Liver (tissue), 9 donors: ENCODE results near the gene TMA7B. TPM values are rescaled to one million over a fixed set of nuclear protein-coding genes. Genes with fewer than 3 reads are reported as not detected.

ENCODE experiments used
- DNase-seq: peaks from one replicate; pipeline ENCODE4 v3.0.0-alpha.2; 2017; ENCODE audit warnings: low spot score
- H3K27ac ChIP-seq, 2 donors: one replicate each; pipeline ENCODE4 v1.7.0; 2013; ENCODE audit warnings: inconsistent platforms in 2 of 2, low read length in 2 of 2, control low read depth in 1 of 2, low read depth in 1 of 2, mild to moderate bottlenecking in 1 of 2
- H3K27me3 ChIP-seq, 4 donors: one replicate each; pipeline versions ENCODE4 v1.6.1 to v1.7.0; 2013; ENCODE audit warnings: low read length in 3 of 4, inconsistent platforms in 1 of 4, mild to moderate bottlenecking in 1 of 4, moderate library complexity in 1 of 4; ENCODE audit not compliant: control insufficient read depth in 4 of 4, insufficient read depth in 4 of 4
- H3K36me3 ChIP-seq, 4 donors: one replicate each; pipeline versions ENCODE4 v1.6.1 to v1.7.0; 2013; ENCODE audit warnings: low read length in 3 of 4, mild to moderate bottlenecking in 3 of 4, low read depth in 1 of 4, moderate library complexity in 1 of 4; ENCODE audit not compliant: control insufficient read depth in 4 of 4, insufficient read depth in 3 of 4
- H3K4me1 ChIP-seq, 4 donors: one replicate each; pipeline versions ENCODE4 v1.6.1 to v1.7.0; 2013; ENCODE audit warnings: low read length in 3 of 4, mild to moderate bottlenecking in 3 of 4, moderate library complexity in 1 of 4; ENCODE audit not compliant: control insufficient read depth in 4 of 4, insufficient read depth in 4 of 4
- H3K4me3 ChIP-seq, 3 donors: one replicate each; pipeline versions ENCODE4 v1.6.1 to v1.7.0; 2013; ENCODE audit warnings: low read length in 3 of 3, control low read depth in 1 of 3, low read depth in 1 of 3, mild to moderate bottlenecking in 1 of 3
- H3K9ac ChIP-seq, 2 donors: one replicate each; pipeline ENCODE4 v1.7.0; 2013; ENCODE audit warnings: low read length in 2 of 2, mild to moderate bottlenecking in 2 of 2, moderate library complexity in 2 of 2, control low read depth in 1 of 2, low read depth in 1 of 2
- H3K9me3 ChIP-seq, 4 donors: one replicate each; pipeline versions ENCODE4 v1.6.1 to v1.7.0; 2013; ENCODE audit warnings: low read length in 3 of 4; ENCODE audit not compliant: control insufficient read depth in 4 of 4
- EGR1 ChIP-seq, 2 donors: IDR thresholded peaks; 2 replicates each; pipeline ENCODE4 v1.6.1; 2016 to 2018; ENCODE audit warnings: antibody characterized with exemption in 2 of 2, low read depth in 2 of 2
- FOXA1 ChIP-seq: IDR thresholded peaks from 2 replicates; pipeline ENCODE4 v1.6.1; 2016; ENCODE audit warnings: antibody characterized with exemption
- FOXA2 ChIP-seq: IDR thresholded peaks from 2 replicates; pipeline ENCODE4 v1.6.1; 2016; ENCODE audit warnings: antibody characterized with exemption
- GABPA ChIP-seq, 2 donors: IDR thresholded peaks in 1 of 2; conservative IDR thresholded peaks in 1 of 2; 2 replicates each; pipeline ENCODE4 v1.6.1; 2016; ENCODE audit warnings: antibody characterized with exemption in 2 of 2, mild to moderate bottlenecking in 1 of 2, moderate library complexity in 1 of 2
- HNF4A ChIP-seq, 2 donors: conservative IDR thresholded peaks; 2 replicates each; pipeline ENCODE4 v1.6.1; 2016; ENCODE audit warnings: antibody characterized with exemption in 2 of 2, mild to moderate bottlenecking in 2 of 2
- JUND ChIP-seq, 2 donors: IDR thresholded peaks; 2 replicates each; pipeline ENCODE4 v1.6.1; 2016; ENCODE audit warnings: antibody characterized with exemption in 2 of 2
- NR2F2 ChIP-seq: IDR thresholded peaks from 2 replicates; pipeline ENCODE4 v1.6.1; 2016; ENCODE audit warnings: antibody characterized with exemption
- RAD21 ChIP-seq, 2 donors: IDR thresholded peaks; 2 replicates each; pipeline ENCODE4 v1.6.1; 2016; ENCODE audit warnings: antibody characterized with exemption in 2 of 2, mild to moderate bottlenecking in 2 of 2
- RXRA ChIP-seq, 2 donors: IDR thresholded peaks; 2 replicates each; pipeline ENCODE4 v1.6.1; 2017 to 2018; ENCODE audit warnings: antibody characterized with exemption in 2 of 2, mild to moderate bottlenecking in 1 of 2
- SP1 ChIP-seq: IDR thresholded peaks from 2 replicates; pipeline ENCODE4 v1.6.1; 2018; ENCODE audit warnings: antibody characterized with exemption, mild to moderate bottlenecking
- TAF1 ChIP-seq: conservative IDR thresholded peaks from 2 replicates; pipeline ENCODE4 v1.6.1; 2016; ENCODE audit warnings: antibody characterized with exemption, mild to moderate bottlenecking
- YY1 ChIP-seq: IDR thresholded peaks from 2 replicates; pipeline ENCODE4 v1.6.1; 2016; ENCODE audit warnings: antibody characterized with exemption, mild to moderate bottlenecking
- WGBS: extraction: QIAGEN DNeasy Blood & Tissue Kit; methylation state at CpG from one replicate; pipeline ENCODE4 v1.1.7; 2013; 5-methylcytosine and 5-hydroxymethylcytosine counted together
- polyA plus RNA-seq, 2 donors: library from polyadenylated mRNA; stranded (reverse) in 1 of 2; unstranded in 1 of 2; fragments of 200-250 nt in 1 of 2; fragments of >200 nt in 1 of 2; fragmentation: Nextera tagmentation in 1 of 2; extraction: Ambion mirVana in 1 of 2; gene quantifications; one replicate each; pipeline versions ENCODE4 v1.2.1 to v1.2.3, GENCODE V29; 2013 to 2015
- total RNA-seq, 2 donors: library from RNA; depleted of rRNA; stranded (reverse); fragments of >200 nt; gene quantifications; one replicate each; pipeline ENCODE4 v1.2.3, GENCODE V29; 2014
- TF ChIP-seq, protein P1 (sequence below): IDR thresholded peaks from 2 replicates; pipeline ENCODE4 v1.6.1; 2016; ENCODE audit warnings: antibody characterized with exemption
- TF ChIP-seq, protein P2 (sequence below): fragments of 150-350 bp; IDR thresholded peaks from 2 replicates; pipeline ENCODE4 v1.5.1; 2017; ENCODE audit warnings: improper control_type of control experiment, low read depth, low read length; ENCODE audit not compliant: missing input control
- TF ChIP-seq, protein P3 (sequence below): IDR thresholded peaks from 2 replicates; pipeline ENCODE4 v1.6.1; 2016; ENCODE audit warnings: antibody characterized with exemption
- TF ChIP-seq, protein P4 (sequence below): IDR thresholded peaks from 2 replicates; pipeline ENCODE4 v1.6.1; 2016; ENCODE audit warnings: antibody characterized with exemption
- donor health status: healthy.
- donor health status: healthy.
- donor health status: healthy.
- donor health status: healthy.
- donor health status: healthy.

TMA7B gene
- total and polyA plus RNA-seq, 4 donors = 0.25 to 2.1 TPM; not detected in 2

DNA sequence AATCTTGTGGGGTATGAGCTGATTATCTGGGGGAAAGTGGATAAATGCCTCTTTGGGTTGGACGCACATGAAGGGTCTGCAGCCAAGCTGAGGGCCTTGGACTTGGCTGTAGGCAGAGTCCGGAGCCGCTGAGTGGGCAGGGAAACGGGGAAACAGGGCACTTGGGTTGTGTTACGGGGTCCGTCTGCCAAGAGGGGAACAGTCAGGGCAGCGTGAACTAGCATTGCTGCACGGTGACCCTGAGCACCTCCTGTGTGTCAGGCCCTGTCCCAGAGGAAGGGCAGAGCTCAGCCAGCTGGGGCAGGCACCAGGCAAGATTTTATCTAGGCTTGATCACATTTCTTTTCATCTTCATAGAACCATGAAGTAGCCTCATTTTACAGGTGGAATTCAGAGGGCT lies 46.4 kb downstream of the TMA7B start (continued):
- TF ChIP-seq, protein P1, sequence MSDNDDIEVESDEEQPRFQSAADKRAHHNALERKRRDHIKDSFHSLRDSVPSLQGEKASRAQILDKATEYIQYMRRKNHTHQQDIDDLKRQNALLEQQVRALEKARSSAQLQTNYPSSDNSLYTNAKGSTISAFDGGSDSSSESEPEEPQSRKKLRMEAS = no peak
- TF ChIP-seq HNF4A (conservative IDR thresholded peaks at IDR 0.05) = no peak
- TF ChIP-seq FOXA2 = no peak
- no peak for TF ChIP-seq TAF1

DNA sequence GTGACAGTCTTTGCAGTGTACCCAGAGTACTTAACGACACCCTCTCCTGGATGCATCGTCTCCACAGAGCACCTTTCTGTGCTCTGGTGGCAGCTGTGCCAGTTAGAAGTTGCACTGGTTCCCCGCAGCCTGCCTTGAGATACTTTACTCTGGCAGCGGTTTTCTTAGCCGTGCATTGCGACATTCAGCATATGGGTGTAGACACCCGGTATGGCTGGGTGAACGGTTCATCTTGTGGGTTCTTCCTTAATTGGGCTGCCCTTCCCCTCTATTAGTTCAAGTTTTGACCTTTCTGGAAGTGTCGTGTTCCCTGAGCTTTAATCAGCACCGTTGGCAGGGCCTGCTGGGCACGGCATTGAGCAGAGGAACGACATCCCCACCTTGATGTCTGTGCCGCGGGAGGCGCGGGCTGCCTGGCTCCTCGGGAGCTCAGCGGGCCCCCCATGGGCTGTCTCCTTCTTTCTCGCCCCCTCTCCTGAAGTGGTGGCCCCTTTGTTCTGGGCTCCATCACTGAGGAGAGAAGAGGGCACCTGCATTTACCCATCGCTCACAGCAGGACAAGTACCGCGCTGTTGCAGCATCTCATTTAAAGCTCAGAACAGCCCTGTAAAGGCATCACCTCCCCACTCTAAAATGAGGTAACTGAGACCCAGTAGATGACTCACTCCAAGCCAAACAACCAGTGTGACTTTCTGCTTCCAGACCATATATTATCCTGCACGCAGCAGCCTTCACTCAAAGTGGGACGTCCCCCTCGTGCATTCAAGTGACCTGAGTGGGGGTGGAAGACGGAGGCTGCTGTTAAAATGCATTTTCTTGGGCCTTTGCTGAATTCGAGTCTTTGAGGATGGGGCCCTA lies 47.9 kb downstream of the TMA7B start:
- H3K9ac ChIP-seq = no peak overlapping the region
- no peaks in the 10 kb centered on the region for H3K4me1 ChIP-seq
- 83% methylated on average over 27 of the region's 27 CpGs for WGBS
- H3K36me3 ChIP-seq = no peaks in the 10 kb centered on the region
- DNase-seq = no peak
- no peaks in the 10 kb centered on the region for H3K27me3 ChIP-seq
- no peaks in the 10 kb centered on the region for H3K9me3 ChIP-seq
- H3K27ac ChIP-seq = no peak overlapping the region
- no peak overlapping the region for H3K4me3 ChIP-seq
- TF ChIP-seq RAD21 (IDR thresholded peaks at IDR 0.05) = no peak
- no peak for TF ChIP-seq GABPA (IDR thresholded peaks at IDR 0.05 in 1 of 2, conservative IDR thresholded peaks at IDR 0.05 in 1 of 2)
- TF ChIP-seq JUND (IDR thresholded peaks at IDR 0.05) = no peak
- no peak for TF ChIP-seq FOXA2
- TF ChIP-seq YY1 = no peak
- TF ChIP-seq, protein P1 = no peak
- no peak for TF ChIP-seq FOXA1
- no peak for TF ChIP-seq RXRA (IDR thresholded peaks at IDR 0.05)
- TF ChIP-seq EGR1 (IDR thresholded peaks at IDR 0.05; ENCODE audit: low read depth in 2 of 2) = no peak
- TF ChIP-seq, protein P2, sequence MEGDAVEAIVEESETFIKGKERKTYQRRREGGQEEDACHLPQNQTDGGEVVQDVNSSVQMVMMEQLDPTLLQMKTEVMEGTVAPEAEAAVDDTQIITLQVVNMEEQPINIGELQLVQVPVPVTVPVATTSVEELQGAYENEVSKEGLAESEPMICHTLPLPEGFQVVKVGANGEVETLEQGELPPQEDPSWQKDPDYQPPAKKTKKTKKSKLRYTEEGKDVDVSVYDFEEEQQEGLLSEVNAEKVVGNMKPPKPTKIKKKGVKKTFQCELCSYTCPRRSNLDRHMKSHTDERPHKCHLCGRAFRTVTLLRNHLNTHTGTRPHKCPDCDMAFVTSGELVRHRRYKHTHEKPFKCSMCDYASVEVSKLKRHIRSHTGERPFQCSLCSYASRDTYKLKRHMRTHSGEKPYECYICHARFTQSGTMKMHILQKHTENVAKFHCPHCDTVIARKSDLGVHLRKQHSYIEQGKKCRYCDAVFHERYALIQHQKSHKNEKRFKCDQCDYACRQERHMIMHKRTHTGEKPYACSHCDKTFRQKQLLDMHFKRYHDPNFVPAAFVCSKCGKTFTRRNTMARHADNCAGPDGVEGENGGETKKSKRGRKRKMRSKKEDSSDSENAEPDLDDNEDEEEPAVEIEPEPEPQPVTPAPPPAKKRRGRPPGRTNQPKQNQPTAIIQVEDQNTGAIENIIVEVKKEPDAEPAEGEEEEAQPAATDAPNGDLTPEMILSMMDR = no peak
- TF ChIP-seq, protein P3, sequence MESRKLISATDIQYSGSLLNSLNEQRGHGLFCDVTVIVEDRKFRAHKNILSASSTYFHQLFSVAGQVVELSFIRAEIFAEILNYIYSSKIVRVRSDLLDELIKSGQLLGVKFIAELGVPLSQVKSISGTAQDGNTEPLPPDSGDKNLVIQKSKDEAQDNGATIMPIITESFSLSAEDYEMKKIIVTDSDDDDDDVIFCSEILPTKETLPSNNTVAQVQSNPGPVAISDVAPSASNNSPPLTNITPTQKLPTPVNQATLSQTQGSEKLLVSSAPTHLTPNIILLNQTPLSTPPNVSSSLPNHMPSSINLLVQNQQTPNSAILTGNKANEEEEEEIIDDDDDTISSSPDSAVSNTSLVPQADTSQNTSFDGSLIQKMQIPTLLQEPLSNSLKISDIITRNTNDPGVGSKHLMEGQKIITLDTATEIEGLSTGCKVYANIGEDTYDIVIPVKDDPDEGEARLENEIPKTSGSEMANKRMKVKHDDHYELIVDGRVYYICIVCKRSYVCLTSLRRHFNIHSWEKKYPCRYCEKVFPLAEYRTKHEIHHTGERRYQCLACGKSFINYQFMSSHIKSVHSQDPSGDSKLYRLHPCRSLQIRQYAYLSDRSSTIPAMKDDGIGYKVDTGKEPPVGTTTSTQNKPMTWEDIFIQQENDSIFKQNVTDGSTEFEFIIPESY = no peak
- TF ChIP-seq HNF4A (conservative IDR thresholded peaks at IDR 0.05) = no peak
- TF ChIP-seq TAF1 = no peak
- TF ChIP-seq NR2F2 = no peak
- TF ChIP-seq, protein P4, sequence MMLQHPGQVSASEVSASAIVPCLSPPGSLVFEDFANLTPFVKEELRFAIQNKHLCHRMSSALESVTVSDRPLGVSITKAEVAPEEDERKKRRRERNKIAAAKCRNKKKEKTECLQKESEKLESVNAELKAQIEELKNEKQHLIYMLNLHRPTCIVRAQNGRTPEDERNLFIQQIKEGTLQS = no peak

DNA sequence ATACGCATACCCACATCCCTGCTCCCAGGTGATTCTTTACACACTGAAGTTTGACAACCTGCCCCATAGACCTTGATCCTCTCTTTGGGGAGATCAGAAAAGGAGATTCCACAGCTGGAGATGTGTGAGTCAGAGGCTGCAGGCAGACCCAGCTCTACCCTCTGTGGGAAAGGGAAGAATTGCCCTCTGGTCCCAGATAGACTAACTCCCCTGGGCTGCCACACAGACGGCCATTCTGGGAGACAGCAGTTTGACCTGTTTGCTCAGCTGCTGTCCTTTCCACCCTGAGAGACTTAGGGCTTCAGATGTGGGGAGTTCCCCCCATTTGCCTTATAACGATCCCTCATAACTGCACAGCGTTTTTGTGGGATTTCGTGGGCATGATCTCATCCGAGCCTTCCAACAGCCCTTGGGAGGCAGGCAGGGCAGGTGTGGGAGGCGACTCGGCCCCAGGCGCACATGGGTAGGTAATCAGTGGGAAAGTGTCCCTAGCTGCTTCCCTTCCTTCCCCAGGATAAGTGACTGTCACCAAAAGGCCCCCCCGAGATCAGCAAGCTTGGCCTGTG lies 48.6 kb downstream of the TMA7B start:
- Histone ChIP-seq H3K27ac (no peak overlapping the region), H3K36me3 (no peaks in the 10 kb centered on the region), H3K27me3 (no peaks in the 10 kb centered on the region), H3K9me3 (no peaks in the 10 kb centered on the region), H3K4me3 (no peak overlapping the region), H3K4me1 (no peaks in the 10 kb centered on the region), H3K9ac (no peak overlapping the region)
- 83% methylated on average over 10 of the region's 10 CpGs for WGBS
- TF ChIP-seq SP1 (no peak), EGR1 (IDR thresholded peaks at IDR 0.05; ENCODE audit: low read depth in 2 of 2) (no peak)
- no peak for DNase-seq
